SIG-M5 (cell line): ENCODE measurements around the gene EPHB3.

Experiments used
- DNase-seq: peaks from one replicate; lab custom pipeline; 2025; lab: John Stamatoyannopoulos, UW

EPHB3 gene

GRCh38 chr3:184564685-184565385 is 3.2 kb downstream of the EPHB3 start:
- no peak for DNase-seq

DNA sequence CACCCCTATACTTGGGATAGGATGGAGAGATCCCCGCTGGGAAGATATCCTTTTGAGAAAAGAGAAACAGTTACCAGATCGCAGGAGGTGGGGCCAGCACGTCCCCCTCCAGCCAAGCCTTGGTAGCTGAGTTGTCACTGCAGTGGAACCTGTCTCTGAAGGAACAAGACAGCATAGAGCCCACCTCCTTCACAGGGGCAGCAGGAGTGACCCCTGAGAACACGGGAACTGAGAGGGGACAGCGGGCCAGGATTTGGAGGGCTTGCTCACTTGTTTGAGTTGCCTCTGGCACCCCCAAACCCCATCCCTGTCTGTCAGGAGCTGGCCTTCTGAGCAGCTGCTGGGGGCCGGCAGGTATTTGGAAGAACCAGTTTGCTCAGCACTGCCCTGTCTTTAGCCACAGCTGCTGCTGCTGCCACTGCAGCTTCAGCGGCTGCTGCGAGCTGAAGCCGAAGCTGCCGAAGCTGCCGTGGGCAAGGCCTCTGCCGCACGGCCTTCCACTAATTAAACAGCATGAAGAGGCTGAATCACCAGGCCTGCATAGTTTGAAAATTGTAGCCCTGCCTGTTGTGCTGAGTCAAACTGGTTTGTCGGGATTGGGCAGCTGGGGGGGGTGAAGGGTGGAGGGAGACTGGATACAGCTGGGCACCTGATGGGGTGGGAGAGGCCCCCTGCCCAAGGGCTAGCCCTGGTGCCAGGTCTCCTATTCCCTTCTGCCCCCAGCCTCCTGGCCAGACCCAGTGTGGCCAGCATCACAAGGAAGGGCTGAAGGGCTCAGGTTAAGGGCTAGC is 4.0 kb downstream of the EPHB3 start:
- DNase-seq, result no peak

- no peak for DNase-seq
Observed at GRCh38 chr3:184566441-184567414, 5.1 kb downstream of the EPHB3 start.

GRCh38 chr3:184567946-184568559 is 6.5 kb downstream of the EPHB3 start:
- DNase-seq, result no peak

DNA sequence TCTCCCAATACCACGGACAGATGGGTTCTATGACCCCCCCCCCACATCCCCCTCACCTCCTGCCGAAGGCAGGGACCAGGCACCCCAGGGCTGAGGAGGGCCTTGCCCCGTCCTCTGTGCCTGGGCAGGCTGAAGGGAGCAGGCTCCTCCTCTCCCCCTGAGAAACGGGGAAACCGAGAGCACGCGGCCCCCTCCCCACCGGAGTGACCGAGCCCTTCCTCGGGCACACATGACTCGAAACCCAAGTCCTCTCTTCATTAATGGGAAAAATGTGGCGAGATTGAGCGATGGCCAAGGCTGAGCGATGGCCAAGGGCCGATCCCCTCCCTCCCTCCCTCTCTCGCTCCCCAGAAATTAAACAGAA is 7.0 kb downstream of the EPHB3 start:
- no peak for DNase-seq

DNA sequence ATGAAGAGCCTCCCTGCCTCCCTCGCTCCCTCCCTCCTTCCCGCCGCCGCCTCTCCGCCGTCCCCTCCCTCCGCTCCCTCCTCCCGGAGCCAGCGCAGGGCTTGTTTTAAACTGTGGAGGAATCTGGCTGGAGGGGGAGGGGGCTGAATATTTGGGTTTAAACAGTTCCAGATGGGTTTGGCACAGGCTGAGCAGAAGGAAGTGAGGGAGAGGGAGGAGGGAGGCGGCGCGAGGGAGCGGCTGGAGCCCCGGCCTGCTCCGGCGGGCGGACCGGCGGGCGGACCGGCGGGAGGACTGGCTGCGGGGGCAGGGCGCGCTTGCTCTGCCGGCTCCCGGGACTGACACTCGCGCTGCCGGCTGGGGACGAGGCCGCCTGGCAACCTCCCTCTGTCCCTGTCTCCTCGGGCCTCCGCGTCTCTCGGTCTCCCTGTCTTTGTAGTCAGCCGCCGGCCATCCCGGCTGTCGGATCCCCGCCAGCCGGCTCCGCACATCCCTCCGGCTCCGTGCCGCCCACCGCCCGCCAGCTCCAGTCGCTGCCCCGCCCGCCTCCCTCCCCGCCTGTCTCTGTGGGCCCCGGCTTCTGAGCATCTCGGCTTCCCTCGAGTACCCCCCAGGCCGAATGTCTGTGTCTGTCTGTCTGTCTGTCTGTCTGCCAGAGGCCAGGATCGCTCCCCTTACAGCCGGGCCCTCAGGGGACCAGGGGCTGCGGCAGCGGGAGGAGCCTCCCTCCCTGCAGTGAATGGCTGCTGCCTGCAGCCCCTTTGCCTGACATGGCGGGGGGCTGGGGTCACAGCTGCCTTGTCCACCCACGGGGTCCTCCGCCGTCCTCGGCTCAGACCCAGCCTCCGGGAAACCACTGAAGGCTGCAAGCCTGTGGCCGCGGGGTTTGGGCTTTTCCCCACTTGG is 7.6 kb downstream of the EPHB3 start:
- no peak for DNase-seq

GRCh38 chr3:184570035-184570434 is 8.4 kb downstream of the EPHB3 start:
- DNase-seq, result no peak

- DNase-seq, result no peak
Observed at GRCh38 chr3:184570489-184570888, 8.9 kb downstream of the EPHB3 start.

DNA sequence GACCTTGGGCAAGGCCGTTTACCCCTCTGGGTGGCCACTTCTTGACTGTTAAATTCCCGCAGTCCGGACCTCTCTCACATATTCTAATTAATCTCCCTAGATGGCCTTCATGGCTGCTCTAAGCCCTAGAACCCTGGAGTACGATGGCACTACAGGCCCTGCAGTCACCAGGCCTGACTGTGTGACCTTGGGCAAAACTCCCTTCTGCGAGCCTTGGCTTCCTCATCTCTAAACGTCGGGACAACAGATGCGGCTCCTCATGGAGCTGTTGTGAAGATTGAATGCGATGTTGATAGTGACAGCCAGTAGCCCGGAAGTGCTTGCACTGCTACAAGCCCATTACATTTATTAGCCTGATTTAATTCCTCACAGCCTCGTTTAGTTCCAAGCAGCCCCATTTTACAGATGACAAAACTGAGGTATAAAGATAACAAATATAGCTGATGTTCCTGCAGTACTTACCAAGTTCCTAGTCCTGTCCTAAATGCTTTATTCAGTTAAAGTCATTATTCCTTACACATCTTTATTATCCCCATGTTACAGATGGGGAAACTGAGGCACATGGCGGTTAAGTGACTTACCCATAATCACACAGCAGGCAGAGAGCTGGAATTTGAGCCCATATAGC is 10.3 kb downstream of the EPHB3 start:
- DNase-seq, result no peak

DNA sequence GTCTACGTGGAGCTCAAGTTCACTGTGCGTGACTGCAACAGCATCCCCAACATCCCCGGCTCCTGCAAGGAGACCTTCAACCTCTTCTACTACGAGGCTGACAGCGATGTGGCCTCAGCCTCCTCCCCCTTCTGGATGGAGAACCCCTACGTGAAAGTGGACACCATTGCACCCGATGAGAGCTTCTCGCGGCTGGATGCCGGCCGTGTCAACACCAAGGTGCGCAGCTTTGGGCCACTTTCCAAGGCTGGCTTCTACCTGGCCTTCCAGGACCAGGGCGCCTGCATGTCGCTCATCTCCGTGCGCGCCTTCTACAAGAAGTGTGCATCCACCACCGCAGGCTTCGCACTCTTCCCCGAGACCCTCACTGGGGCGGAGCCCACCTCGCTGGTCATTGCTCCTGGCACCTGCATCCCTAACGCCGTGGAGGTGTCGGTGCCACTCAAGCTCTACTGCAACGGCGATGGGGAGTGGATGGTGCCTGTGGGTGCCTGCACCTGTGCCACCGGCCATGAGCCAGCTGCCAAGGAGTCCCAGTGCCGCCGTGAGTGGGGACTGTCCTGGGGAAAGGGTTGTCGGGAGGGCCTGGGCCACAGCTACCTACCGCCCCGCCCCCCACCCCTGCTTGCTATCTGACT is 11.2 kb downstream of the EPHB3 start:
- DNase-seq, result no peak

DNA sequence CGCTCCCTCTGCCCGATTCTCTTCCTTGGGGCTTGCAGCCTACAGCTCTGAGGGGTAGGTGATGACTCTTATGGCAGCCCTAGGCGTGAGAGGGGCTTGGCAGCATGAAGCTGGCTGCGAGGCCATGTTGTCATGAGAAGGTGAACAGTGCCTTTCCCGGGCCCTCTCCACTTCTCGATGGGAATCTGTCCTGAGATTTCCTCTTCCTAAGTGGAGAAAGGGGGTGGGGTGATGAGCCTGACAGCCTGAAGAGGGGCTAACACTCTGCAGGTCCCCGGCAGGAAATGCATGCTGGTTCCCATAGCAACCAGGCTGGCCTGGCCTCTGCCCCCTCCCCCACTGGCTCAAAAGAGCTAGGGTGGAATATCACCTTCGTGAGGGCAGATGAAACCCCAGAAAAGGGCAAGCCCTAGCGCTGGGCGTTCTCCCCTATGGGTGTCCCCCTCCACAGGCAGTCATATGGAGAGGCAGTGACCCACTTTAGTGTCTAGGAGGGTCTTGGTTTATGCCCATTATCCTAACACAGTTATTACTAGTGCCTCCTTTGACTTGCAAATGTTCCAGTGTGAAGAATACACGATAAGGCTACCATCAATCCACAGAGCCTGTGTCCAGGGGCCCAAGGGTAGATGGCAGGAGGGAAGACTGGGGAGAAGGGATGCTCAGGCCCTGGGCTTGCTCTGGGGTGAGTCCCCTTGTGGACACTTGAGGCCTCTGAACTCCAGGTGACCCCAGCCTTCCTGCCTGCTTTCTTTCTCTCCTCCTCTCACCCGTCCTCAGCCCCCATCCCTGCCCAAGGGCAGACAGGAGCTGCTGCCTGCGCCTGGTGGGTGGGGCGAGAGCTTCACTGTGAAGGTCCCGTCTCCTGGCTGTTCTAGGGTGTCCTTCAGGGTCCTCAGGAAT is 13.2 kb downstream of the EPHB3 start:
- no peak for DNase-seq

DNA sequence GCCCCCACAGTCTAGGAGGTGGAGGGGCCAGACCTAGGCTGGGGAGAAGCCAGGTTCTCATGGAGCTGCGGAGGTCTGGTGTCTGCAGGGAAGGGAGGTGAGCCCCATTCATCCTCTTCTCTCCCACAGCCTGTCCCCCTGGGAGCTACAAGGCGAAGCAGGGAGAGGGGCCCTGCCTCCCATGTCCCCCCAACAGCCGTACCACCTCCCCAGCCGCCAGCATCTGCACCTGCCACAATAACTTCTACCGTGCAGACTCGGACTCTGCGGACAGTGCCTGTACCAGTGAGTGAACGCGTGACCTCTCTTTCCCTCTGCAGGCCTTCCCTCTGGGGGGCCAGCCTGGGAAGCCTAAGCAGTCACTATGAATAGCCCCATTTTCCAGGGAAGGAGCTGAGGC is 14.1 kb downstream of the EPHB3 start:
- no peak for DNase-seq

- DNase-seq, result no peak
Observed at GRCh38 chr3:184576457-184577240, 15.1 kb downstream of the EPHB3 start.

- DNase-seq, result no peak
Observed at GRCh38 chr3:184577546-184577945, 16.0 kb downstream of the EPHB3 start.

DNA sequence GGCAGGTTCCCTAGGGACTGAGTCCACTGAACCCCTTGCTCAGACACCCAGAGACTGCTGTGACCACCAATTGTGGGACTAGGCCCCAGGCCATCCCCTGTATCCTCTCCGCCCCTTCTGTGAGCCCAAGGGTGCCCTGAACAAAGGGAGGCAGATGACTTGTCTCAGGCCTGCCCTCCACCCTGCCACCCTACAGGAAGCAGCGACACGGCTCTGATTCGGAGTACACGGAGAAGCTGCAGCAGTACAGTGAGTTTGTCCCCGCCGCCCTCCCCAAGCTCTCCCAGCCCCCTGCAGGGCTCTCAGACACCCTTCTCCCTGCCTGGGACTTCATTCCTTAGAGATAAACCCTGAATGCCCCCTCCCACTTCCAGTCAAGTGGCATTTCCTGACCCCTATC is 16.6 kb downstream of the EPHB3 start:
- no peak for DNase-seq

DNA sequence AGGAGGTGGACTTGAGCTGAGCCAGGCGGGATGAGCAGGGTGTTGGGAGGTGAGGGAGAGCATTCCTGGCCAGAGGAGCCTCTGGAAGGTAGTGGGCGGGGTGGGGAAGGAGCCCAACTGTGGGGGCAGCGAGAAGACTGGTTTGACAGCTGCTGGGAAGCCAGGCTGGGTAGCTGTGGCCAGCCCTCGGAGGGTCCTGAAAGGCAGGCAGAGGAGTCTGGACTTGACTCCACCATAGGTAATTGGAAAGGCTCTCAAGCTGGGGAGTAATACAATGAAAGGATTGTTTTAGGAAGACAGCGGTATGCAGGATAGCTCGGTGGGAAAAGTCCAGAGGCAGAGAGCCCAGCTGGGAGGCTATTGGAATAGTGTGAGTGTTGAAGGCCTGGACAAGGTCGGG is 17.2 kb downstream of the EPHB3 start:
- no peak for DNase-seq

DNA sequence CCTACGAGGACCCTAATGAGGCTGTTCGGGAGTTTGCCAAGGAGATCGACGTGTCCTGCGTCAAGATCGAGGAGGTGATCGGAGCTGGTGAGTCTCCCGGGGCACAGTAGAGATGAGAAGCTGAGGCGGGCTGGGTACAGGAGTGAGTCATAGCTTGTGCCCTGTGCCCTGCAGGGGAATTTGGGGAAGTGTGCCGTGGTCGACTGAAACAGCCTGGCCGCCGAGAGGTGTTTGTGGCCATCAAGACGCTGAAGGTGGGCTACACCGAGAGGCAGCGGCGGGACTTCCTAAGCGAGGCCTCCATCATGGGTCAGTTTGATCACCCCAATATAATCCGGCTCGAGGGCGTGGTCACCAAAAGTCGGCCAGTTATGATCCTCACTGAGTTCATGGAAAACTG is 17.9 kb downstream of the EPHB3 start:
- DNase-seq, result no peak

GRCh38 chr3:184580376-184580775 is 18.8 kb downstream of the EPHB3 start:
- DNase-seq, result no peak
